ENCODE results near the gene PLCL2. TPM values are rescaled to one million over a fixed set of nuclear protein-coding genes. Genes with fewer than 3 reads are reported as not detected.

The PLCL2 gene
- polyA plus RNA-seq (2011; rRNA removed) (0.77 and 0.94 TPM in 2 replicates), polyA minus RNA-seq (2011; rRNA and poly(A)+ RNA removed) (1.1 and 2.1 TPM in 2 replicates)

GRCh38 chr3:16884748-16885592 is at the start of gene PLCL2:
PLCL2 (plus strand) TSS chr3:16884955; CDS start chr3:16885040, 85 bp downstream.
- H3K27ac ChIP-seq (ENCODE audit: low read depth, low read length), result no peak within 1 kb of the TSS

GRCh38 chr3:16836505-16837237 is 48.1 kb upstream of the PLCL2 start:
- H3K27ac ChIP-seq (ENCODE audit: low read depth, low read length), result no peak overlapping the region
- H3K27me3 ChIP-seq (ENCODE audit: control insufficient read depth, insufficient read depth, low read length), result no peaks in the 10 kb centered on the region
- CTCF ChIA-PET, result no interaction called here
- no peak overlapping the region for H3K4me3 ChIP-seq (ENCODE audit: low read depth, low read length)
- POLR2A ChIA-PET, result no interaction called here
- no peak for TF ChIP-seq CTCF (IDR thresholded peaks at IDR 0.05; ENCODE audit: low read depth, low read length)
- H3K9me3 ChIP-seq (ENCODE audit: control insufficient read depth, insufficient read depth, low read length), result no peaks in the 10 kb centered on the region
- DNase-seq (ENCODE audit: low read depth, low spot score), result no peak

More at GRCh38 chr3:16884748-16885592, at the start of gene PLCL2:
- Histone ChIP-seq H3K9me3 (ENCODE audit: control insufficient read depth, insufficient read depth, low read length) (no peaks in the 10 kb centered on the region; the same call in 1 of the 2 replicates), H3K4me3 (ENCODE audit: low read depth, low read length) (peak within 1 kb of the TSS; percentile 67), H3K27me3 (ENCODE audit: control insufficient read depth, insufficient read depth, low read length) (peaks cover 3% of the 10 kb centered on the region)
- TF ChIP-seq CTCF (IDR thresholded peaks at IDR 0.05; ENCODE audit: low read depth, low read length), result no peak
- CTCF ChIA-PET, result interaction anchor here (0.6 to 1.8 kb wide), 11 partner anchors 13 to 855 kb away, joined by 3 to 8 read pairs (median 4); no protein-coding TSS in a partner anchor
- no peak for DNase-seq (ENCODE audit: low read depth, low spot score)
- POLR2A ChIA-PET, result interaction anchor here (0.6 kb wide), 1 partner anchor 193 kb away, joined by 3 read pairs; no protein-coding TSS in a partner anchor

- no peak for DNase-seq (ENCODE audit: low read depth, low spot score)
- Histone ChIP-seq H3K27me3 (ENCODE audit: control insufficient read depth, insufficient read depth, low read length) (no peaks in the 10 kb centered on the region), H3K27ac (ENCODE audit: low read depth, low read length) (no peak overlapping the region), H3K9me3 (ENCODE audit: control insufficient read depth, insufficient read depth, low read length) (no peaks in the 10 kb centered on the region), H3K4me3 (ENCODE audit: low read depth, low read length) (no peak overlapping the region)
- CTCF ChIA-PET, result no interaction called here
- POLR2A ChIA-PET, result no interaction called here
- no peak for TF ChIP-seq CTCF (IDR thresholded peaks at IDR 0.05; ENCODE audit: low read depth, low read length)
Observed at GRCh38 chr3:16837602-16838001, 47.2 kb upstream of the PLCL2 start.

- no peak overlapping the region for H3K4me3 ChIP-seq (ENCODE audit: low read depth, low read length)
- no peak for DNase-seq (ENCODE audit: low read depth, low spot score)
- H3K27me3 ChIP-seq (ENCODE audit: control insufficient read depth, insufficient read depth, low read length), result no peaks in the 10 kb centered on the region
- POLR2A ChIA-PET, result no interaction called here
- H3K27ac ChIP-seq (ENCODE audit: low read depth, low read length), result no peak overlapping the region
- CTCF ChIA-PET, result no interaction called here
- TF ChIP-seq CTCF (IDR thresholded peaks at IDR 0.05; ENCODE audit: low read depth, low read length), result no peak
- no peaks in the 10 kb centered on the region for H3K9me3 ChIP-seq (ENCODE audit: control insufficient read depth, insufficient read depth, low read length)
Observed at GRCh38 chr3:16838561-16838960, 46.2 kb upstream of the PLCL2 start.

All from AG04450 (cell line).